ENCODE measurements around the gene APOLD1.

Gene APOLD1

DNA sequence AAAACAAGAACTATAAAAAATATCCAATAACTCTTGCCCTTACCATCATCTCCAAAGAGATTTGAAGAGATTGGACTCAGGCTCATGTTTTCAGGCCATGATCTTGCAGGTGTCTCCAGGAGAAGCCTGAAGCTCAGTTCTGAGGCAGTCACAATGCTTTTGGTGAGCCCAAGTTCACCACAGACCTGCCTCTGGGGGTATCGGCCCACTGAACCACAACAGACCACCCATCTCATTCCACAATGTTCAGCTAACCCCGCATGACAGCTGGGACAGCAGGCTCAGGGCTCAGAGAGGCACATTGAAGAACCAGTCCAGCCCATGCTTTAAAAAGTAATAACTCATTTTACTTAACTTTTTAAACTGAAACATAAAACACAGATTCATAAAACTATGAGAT lies 28.3 kb upstream of the APOLD1 start:
- no peak overlapping the region for H3K9ac ChIP-seq (ENCODE audit: low read depth, low read length)
- 98% methylated on average over 2 of the region's 2 CpGs for WGBS
- no peaks in the 10 kb centered on the region for H3K9me3 ChIP-seq (ENCODE audit: insufficient read depth, low read depth, low read length)
- H3K27ac ChIP-seq (ENCODE audit: low read depth, low read length): no peak overlapping the region
- H3K4me1 ChIP-seq (ENCODE audit: insufficient read depth, low read length): no peaks in the 10 kb centered on the region
- no peaks in the 10 kb centered on the region for H3K27me3 ChIP-seq (ENCODE audit: insufficient read depth, low read length)
- H3K36me3 ChIP-seq (ENCODE audit: insufficient read depth, low read length): no peaks in the 10 kb centered on the region
- H3K4me3 ChIP-seq (ENCODE audit: low read length): no peak overlapping the region

DNA sequence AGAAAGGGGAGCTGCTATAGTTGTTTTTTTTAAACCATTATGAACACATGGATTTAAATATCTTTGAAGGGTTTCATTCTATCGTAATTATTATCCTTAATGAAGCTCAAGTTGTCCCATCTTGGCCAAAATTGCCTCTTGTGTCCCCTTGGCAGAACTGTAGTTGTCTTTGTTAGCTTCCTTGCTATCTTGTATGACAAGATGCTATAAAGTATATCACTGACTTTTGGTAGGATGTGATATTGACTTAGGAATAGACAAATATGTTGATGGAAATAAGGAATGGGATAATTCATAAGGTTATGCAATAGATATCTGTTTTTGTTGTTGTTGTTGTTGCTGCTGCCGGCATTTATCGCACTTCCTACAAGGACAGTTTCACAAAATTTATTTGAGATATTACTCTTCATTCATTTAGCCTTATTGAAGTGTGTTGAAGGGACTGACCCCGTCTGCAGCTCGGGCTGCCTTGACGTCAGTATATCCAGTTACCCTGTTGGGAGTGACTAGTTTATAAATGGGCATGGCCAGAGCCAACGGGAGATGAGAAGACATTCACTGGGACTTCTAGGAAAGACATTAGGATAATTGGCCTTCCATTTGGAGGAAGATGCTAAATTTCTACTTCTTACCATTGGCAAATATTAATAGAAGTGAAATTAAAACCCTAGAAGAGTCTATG lies 26.1 kb upstream of the APOLD1 start:
- Histone ChIP-seq H3K4me3 (ENCODE audit: low read length) (no peak overlapping the region), H3K9ac (ENCODE audit: low read depth, low read length) (no peak overlapping the region), H3K4me1 (ENCODE audit: insufficient read depth, low read length) (no peaks in the 10 kb centered on the region), H3K9me3 (ENCODE audit: insufficient read depth, low read depth, low read length) (no peaks in the 10 kb centered on the region), H3K36me3 (ENCODE audit: insufficient read depth, low read length) (no peaks in the 10 kb centered on the region), H3K27ac (ENCODE audit: low read depth, low read length) (no peak overlapping the region), H3K27me3 (ENCODE audit: insufficient read depth, low read length) (no peaks in the 10 kb centered on the region)
- WGBS: 88% methylated on average over 6 of the region's 7 CpGs

DNA sequence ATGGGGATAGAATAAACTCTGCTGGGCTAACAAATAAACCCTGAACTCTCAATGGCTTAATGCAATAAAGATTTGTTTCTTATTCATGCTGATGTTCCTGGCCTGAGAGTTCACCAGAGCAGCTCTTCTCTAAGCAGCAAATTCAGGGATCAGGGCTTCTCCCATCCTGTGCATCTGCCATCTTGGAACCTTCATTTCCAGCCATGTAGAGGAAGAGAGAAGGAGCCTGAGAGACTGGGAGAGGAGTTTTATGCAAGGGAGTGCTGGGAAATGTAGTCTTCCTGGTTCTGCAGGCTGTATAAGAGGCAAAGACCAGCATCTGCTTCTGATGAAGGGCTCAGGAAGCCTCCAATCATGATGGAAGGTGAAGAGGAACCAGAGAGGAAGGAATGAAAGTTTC lies 20.6 kb upstream of the APOLD1 start:
- no peak overlapping the region for H3K4me3 ChIP-seq (ENCODE audit: low read length)
- no peaks in the 10 kb centered on the region for H3K4me1 ChIP-seq (ENCODE audit: insufficient read depth, low read length)
- H3K27me3 ChIP-seq (ENCODE audit: insufficient read depth, low read length): no peaks in the 10 kb centered on the region
- no peaks in the 10 kb centered on the region for H3K36me3 ChIP-seq (ENCODE audit: insufficient read depth, low read length)
- H3K27ac ChIP-seq (ENCODE audit: low read depth, low read length): no peak overlapping the region
- H3K9ac ChIP-seq (ENCODE audit: low read depth, low read length): no peak overlapping the region
- H3K9me3 ChIP-seq (ENCODE audit: insufficient read depth, low read depth, low read length): no peaks in the 10 kb centered on the region

DNA sequence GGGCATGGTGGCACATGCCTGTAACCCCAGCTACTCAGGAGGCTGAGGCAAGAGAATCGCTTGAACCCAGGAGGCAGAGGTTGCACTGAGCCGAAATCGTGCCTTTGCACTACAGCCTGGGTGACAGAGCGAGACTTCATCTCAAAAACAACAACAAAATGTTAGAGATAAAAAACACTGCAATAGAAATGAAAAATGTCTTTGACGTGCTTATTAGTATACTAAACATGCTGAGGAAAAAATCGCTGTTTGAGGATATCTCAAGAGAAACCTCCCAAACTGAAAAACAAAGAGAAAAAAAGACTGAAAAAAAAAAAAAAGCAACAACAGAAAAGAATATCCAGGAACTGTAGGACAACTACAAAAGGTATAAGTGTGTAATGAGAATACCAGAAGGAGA lies 15.2 kb upstream of the APOLD1 start:
- WGBS: 91% methylated on average over 5 of the region's 6 CpGs
- Histone ChIP-seq H3K27me3 (ENCODE audit: insufficient read depth, low read length) (no peaks in the 10 kb centered on the region), H3K27ac (ENCODE audit: low read depth, low read length) (no peak overlapping the region), H3K9me3 (ENCODE audit: insufficient read depth, low read depth, low read length) (no peaks in the 10 kb centered on the region), H3K9ac (ENCODE audit: low read depth, low read length) (no peak overlapping the region), H3K36me3 (ENCODE audit: insufficient read depth, low read length) (no peaks in the 10 kb centered on the region), H3K4me1 (ENCODE audit: insufficient read depth, low read length) (no peaks in the 10 kb centered on the region), H3K4me3 (ENCODE audit: low read length) (no peak overlapping the region)

DNA sequence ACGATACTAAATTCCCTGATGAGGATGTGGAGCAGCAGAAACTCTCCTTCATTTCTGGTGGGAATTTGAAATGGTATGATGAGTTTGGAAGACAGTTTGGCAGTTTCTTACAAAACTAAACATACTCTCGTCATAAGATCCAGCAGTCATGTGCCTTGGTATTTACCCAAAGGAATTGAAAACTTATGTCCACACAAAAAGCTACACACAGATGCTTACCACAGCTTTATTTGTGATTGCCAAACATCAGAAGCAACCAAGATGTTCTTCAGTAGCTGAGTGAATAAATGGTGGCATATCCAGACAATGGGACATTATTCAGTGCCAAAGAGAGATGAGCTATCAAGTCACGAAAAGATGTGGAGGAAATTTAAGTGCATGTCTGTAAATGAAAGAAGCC lies 10.7 kb upstream of the APOLD1 start:
- Histone ChIP-seq H3K27ac (ENCODE audit: low read depth, low read length) (no peak overlapping the region), H3K27me3 (ENCODE audit: insufficient read depth, low read length) (no peaks in the 10 kb centered on the region), H3K9me3 (ENCODE audit: insufficient read depth, low read depth, low read length) (no peaks in the 10 kb centered on the region), H3K4me1 (ENCODE audit: insufficient read depth, low read length) (no peaks in the 10 kb centered on the region), H3K4me3 (ENCODE audit: low read length) (no peak overlapping the region), H3K9ac (ENCODE audit: low read depth, low read length) (no peak overlapping the region), H3K36me3 (ENCODE audit: insufficient read depth, low read length) (no peaks in the 10 kb centered on the region)
- 84% methylated on average over 3 of the region's 3 CpGs for WGBS

DNA sequence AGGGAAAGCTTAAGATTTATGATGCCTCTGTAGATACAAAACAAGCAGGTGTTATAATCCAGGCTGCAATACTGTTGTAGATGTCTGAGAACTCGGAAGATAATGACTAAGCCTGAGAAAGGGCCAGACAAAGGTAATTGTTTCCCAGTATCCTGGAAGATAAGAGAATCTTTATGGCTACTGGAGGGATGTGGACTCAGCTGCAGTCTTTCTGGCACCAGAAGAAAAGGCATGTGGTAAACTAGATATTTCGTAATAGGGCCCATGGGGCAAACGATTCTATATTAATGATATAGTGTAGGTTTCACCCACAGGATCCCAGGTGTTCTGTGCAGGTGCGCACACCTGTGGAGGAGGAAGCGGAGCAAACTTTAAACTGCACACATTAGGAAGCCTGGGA lies 9.2 kb upstream of the APOLD1 start:
- Histone ChIP-seq H3K9ac (ENCODE audit: low read depth, low read length) (no peak overlapping the region), H3K27me3 (ENCODE audit: insufficient read depth, low read length) (no peaks in the 10 kb centered on the region), H3K27ac (ENCODE audit: low read depth, low read length) (no peak overlapping the region), H3K4me3 (ENCODE audit: low read length) (no peak overlapping the region), H3K36me3 (ENCODE audit: insufficient read depth, low read length) (no peaks in the 10 kb centered on the region), H3K4me1 (ENCODE audit: insufficient read depth, low read length) (no peaks in the 10 kb centered on the region), H3K9me3 (ENCODE audit: insufficient read depth, low read depth, low read length) (no peaks in the 10 kb centered on the region)
- WGBS: 84% methylated on average over 5 of the region's 5 CpGs

DNA sequence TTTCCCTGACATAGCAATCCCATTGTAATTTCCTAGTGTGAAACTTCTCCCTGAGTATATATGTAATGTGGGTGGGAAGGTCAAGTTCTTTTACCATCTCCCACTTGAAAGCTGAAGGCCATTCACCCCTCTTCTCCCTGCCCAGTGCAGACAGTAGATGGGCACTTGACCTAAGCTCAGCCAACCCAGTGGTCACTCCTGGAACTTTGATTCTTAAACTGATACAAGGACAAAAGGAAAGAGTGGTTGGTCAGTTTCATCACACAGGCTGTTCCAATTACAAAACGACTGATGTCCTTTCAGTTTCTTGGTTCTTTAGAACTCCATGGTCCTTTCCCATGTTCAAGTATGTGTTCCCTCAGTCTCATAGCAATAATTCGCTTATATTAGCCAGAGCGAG lies 8.4 kb upstream of the APOLD1 start:
- 87% methylated on average over 3 of the region's 3 CpGs for WGBS

DNA sequence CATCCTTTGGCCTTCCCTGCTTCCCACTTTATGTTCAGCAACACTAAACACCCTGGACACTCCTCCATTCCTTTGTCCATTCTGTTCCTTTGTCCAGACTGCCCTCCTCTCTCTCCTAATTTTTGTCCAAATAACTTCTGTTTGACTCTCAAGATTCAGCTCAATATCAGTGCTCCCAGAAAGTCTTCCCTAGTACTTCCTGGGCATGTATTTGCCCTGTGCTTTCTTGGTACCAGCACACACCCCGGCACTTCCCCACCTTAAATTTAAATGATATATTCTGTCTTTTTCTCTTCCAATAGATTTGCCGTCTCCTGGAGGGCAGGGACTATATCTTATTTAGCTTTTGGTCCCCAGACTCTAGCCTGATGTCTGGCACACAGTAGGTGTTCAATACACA lies 6.5 kb upstream of the APOLD1 start:
- Histone ChIP-seq H3K4me3 (ENCODE audit: low read length) (no peak overlapping the region), H3K27ac (ENCODE audit: low read depth, low read length) (no peak overlapping the region), H3K27me3 (ENCODE audit: insufficient read depth, low read length) (peaks cover 4% of the 10 kb centered on the region; the same call in 1 of the 2 replicates), H3K9me3 (ENCODE audit: insufficient read depth, low read depth, low read length) (no peaks in the 10 kb centered on the region), H3K9ac (ENCODE audit: low read depth, low read length) (no peak overlapping the region), H3K4me1 (ENCODE audit: insufficient read depth, low read length) (no peaks in the 10 kb centered on the region), H3K36me3 (ENCODE audit: insufficient read depth, low read length) (no peaks in the 10 kb centered on the region)
- WGBS: 77% methylated on average over 2 of the region's 2 CpGs

More for the DNA sequence above, 8.4 kb upstream of the APOLD1 start:
- H3K27ac ChIP-seq (ENCODE audit: low read depth, low read length): no peak overlapping the region
- no peaks in the 10 kb centered on the region for H3K9me3 ChIP-seq (ENCODE audit: insufficient read depth, low read depth, low read length)
- no peaks in the 10 kb centered on the region for H3K36me3 ChIP-seq (ENCODE audit: insufficient read depth, low read length)
- no peak overlapping the region for H3K9ac ChIP-seq (ENCODE audit: low read depth, low read length)
- no peaks in the 10 kb centered on the region for H3K27me3 ChIP-seq (ENCODE audit: insufficient read depth, low read length)
- no peak overlapping the region for H3K4me3 ChIP-seq (ENCODE audit: low read length)
- H3K4me1 ChIP-seq (ENCODE audit: insufficient read depth, low read length): no peaks in the 10 kb centered on the region

DNA sequence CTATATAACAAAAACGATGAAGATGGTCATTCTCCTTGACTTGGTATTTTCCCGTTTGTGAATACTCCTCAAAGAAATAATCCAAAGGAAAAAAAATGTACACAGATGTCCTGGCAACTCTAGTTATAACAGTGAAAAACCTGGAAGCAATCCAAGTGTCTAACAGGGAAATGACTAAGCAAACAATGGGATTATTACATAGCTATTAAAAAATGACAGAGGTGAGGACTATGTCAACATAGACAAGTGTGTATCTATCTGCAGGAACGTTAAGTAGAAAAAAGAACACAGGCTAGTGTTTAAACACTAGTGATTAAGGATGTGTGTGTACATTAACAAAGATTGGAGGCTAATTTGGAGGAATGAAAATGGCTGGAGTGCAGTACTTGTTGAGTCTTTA lies 5.9 kb upstream of the APOLD1 start:
- 92% methylated on average over 3 of the region's 3 CpGs for WGBS

DNA sequence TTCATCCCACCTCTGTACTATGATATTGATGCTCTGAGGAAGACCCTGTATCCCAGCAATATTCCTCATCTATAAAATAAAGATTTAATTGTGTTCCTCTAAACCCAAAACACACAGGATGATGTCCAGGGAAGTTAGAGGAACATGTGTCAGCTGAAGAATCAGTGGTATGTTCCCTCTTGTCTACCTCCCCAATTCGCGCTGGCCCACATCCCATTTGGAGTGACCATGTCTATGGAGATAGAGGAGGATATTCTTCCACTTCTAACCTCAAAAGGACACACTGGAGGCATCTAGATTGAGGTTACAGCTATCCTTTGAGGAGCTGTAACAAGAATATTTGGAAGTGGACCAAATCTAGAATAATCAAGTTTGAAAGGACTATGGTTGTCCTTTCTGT lies 1.3 kb upstream of the APOLD1 start:
- no CpG with 5 or more reads among the region's 2 CpGs for WGBS
- no peak overlapping the region for H3K9ac ChIP-seq (ENCODE audit: low read depth, low read length)
- H3K27me3 ChIP-seq (ENCODE audit: insufficient read depth, low read length): peaks cover 43% of the 10 kb centered on the region
- H3K36me3 ChIP-seq (ENCODE audit: insufficient read depth, low read length): no peaks in the 10 kb centered on the region
- H3K27ac ChIP-seq (ENCODE audit: low read depth, low read length): no peak overlapping the region
- peaks cover 19% of the 10 kb centered on the region; the same call in 1 of the 2 replicates for H3K4me1 ChIP-seq (ENCODE audit: insufficient read depth, low read length)
- H3K9me3 ChIP-seq (ENCODE audit: insufficient read depth, low read depth, low read length): no peaks in the 10 kb centered on the region
- H3K4me3 ChIP-seq (ENCODE audit: low read length): no peak overlapping the region

More for the DNA sequence above, 5.9 kb upstream of the APOLD1 start:
- Histone ChIP-seq H3K9ac (ENCODE audit: low read depth, low read length) (no peak overlapping the region), H3K4me1 (ENCODE audit: insufficient read depth, low read length) (no peaks in the 10 kb centered on the region), H3K27me3 (ENCODE audit: insufficient read depth, low read length) (peaks cover 7% of the 10 kb centered on the region; the same call in 1 of the 2 replicates), H3K4me3 (ENCODE audit: low read length) (no peak overlapping the region), H3K27ac (ENCODE audit: low read depth, low read length) (no peak overlapping the region), H3K9me3 (ENCODE audit: insufficient read depth, low read depth, low read length) (no peaks in the 10 kb centered on the region), H3K36me3 (ENCODE audit: insufficient read depth, low read length) (no peaks in the 10 kb centered on the region)

DNA sequence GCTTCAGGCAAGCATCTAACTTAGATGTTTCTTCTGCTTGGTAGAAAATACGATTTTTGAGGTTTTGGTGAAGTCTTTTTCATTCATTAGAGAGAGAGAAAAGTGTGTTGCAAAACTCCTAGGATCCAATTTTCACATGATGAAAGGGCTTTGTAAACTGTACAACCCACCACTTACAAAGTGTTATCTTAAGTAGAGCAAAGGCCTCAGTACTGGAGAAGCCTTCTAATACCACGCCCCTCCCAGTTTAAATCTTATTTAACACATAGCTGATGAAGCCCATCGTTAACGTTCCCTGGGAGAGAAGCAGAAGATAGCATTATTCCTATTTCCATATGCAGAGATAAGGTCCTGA lies 869 bp downstream of the APOLD1 start:
- Histone ChIP-seq H3K4me1 (ENCODE audit: insufficient read depth, low read length) (peaks cover 19% of the 10 kb centered on the region; the same call in 1 of the 2 replicates), H3K27ac (ENCODE audit: low read depth, low read length) (no peak overlapping the region), H3K27me3 (ENCODE audit: insufficient read depth, low read length) (peaks cover 43% of the 10 kb centered on the region), H3K9ac (ENCODE audit: low read depth, low read length) (peak overlapping the region; percentile 77; the same call in 1 of the 2 replicates), H3K9me3 (ENCODE audit: insufficient read depth, low read depth, low read length) (no peaks in the 10 kb centered on the region), H3K4me3 (ENCODE audit: low read length) (peak overlapping the region; percentile 63), H3K36me3 (ENCODE audit: insufficient read depth, low read length) (no peaks in the 10 kb centered on the region)
- 54% methylated on average over 4 of the region's 4 CpGs for WGBS

Measured in HUES64 (cell line).